HG02970 (cell line): ENCODE results near the gene ARL3.
"Not testable (repeated sequence)": the region's sequence is repeated elsewhere in the genome, so short reads cannot be mapped to it uniquely, and the experiment has no call there.

ENCODE experiments used
- ATAC-seq: cut with Tn5 transposase; IDR thresholded peaks from one replicate; pipeline ENCODE4 v1.9.1; 2021; ENCODE audit warnings: mild to moderate bottlenecking, moderate library complexity, moderate number of reproducible peaks; ENCODE audit not compliant: unreplicated experiment, low FRiP score

Gene ARL3

DNA sequence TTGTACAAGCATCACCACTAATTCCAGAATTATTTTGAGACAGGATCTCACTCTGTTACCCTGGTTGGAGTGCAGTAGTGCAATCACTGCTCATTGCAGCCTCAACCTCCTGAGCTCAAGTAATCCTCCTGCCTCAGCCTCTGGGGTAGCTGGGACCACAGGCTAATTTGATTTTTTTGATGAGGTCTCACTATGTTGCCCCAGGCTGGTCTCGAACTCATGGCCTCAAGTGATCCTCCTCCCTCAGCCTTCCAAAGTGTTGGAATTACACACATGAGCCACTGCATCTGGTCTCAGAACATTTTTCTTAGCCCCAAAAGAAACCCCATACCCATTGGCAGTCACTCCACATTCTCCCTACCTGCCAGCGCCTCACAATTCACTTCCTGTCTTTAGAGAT is 26.0 kb upstream of the ARL3 start:
- ATAC-seq, result no peak

GRCh38 chr10:102738692-102739121 is 24.5 kb upstream of the ARL3 start:
- no peak for ATAC-seq

- ATAC-seq, result no peak
Measured at GRCh38 chr10:102735065-102735562, 20.9 kb upstream of the ARL3 start.

DNA sequence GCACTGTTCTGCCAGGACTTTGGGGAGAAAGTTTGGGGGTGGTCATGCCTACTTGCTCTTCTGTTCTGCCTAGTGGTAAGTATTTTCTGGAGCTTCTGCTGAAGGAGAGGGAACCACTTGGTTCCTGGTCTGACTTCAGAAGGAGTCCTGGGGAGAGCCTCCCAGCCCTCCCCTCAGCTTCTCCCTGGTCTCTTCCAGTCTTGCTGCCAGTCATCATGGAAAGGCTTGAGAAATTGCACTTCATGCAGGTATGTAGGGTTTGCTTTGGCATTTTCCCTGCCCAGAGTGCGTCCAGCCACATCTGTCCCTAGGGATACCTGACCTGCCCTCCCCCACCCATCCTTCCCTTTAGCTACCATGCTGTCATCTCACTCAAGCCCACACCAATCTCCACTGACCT is 18.5 kb upstream of the ARL3 start:
- no peak for ATAC-seq

DNA sequence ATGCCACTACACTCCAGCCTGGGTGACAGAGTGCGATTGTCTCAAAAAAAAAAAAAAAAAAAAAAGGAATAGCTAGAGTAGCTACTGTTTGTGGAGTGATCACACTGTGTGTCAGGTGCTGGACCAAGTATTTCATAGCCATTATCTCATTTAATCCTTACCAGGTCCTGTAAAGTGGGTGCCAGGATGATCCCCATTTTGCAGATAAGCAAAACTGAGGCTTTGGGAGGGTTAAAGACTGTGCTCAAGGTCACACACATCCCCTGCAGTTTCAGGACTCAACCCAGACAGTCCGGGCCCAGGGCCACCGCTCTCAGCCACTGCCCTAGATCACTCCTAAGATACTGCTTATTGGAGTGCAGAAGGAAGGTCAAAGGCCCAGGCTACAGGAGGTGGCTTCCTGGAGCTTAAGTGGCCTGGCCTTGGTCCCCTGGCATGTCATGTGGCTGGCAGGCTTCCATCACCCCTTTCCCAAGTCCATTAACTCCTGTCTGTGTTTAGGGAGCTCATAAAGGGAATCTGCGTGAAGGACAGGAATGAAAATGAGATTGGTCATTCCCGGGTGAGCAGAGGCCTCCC is 17.1 kb upstream of the ARL3 start:
- ATAC-seq, result no peak

DNA sequence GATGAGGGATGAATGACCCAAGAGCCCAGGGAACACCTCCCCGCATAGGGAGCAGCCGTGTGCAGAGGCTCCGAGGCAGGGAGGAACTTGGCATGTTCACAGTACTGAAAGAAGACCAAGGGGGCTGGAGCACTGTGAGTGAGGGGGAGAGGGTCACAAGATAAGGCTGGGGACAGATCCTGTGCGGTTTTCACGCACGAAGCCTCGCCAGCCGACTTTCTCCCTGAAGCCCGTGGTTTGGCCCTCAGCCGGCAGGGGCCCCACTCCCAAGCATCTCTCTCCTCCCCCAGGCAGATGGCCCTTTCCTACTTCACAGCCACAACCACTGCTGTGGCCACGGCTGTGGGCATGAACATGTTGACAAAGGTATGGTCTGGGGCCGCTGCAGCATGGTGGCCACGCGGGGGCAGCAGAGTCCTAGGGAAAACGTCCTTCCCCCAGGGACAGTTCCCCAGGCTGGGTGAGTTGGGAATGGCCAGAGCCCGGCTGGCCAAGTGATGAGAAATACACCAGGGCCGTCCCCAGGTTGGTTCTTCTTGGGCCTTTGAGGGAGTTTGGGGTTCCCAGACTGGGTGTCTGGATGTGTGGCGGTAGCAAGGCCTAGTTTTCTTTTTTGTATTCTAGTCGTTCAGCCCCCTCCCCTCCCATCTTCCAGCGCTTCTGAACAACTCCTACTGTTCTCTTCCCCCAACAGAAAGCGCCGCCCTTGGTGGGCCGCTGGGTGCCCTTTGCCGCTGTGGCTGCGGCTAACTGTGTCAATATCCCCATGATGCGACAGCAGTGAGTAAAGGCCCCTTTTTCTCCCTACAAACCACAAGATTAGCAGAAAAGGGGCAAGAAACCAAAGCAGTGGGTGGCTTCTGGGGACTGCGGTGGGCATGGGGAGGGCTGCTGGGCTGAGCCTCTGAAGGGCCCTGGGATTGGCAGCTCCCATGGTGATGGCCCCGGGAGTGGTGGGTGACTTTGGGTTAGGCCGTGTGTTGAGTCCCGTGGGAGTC is 15.1 kb upstream of the ARL3 start:
- ATAC-seq, result no peak

GRCh38 chr10:102727037-102727818 is 13.0 kb upstream of the ARL3 start:
- no peak for ATAC-seq

DNA sequence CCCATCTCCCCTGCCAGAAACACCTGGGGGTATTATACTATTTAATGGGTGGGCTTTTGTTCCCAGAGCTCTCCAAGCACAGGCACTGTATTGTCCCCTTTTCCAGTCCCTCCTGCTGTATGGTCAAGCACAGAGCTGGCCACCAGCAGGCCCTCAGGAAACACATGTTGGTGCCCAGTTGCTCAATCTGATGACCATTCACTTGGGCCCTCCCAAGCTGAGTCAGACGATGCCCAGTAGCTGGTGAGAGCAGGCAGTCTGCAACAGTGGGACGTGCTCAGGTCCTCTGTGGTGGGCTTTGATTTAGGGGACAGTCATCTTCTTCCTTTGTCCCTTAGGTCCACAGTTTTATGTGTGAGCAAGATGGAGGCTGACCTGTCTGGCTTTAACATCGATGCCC is 12.1 kb upstream of the ARL3 start:
- no peak for ATAC-seq

DNA sequence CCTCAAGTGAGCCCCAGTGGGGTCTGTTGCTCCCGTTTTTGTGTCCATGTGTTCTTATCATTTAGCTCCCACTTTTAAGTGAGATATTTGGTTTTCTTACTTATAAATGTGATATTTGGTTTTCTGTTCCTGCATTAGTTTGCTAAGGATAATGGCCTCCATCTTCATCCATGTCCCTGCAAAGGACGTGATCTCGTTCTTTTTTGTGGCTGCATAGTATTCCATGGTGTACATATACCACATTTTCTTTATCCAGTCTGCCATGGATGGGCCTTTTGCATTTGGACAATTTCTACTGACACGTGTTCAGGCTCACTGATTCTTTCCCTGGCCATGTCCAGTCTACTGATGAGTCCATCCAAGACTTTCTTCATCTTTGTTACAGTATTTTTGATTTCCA is 9.8 kb upstream of the ARL3 start:
- no peak for ATAC-seq

DNA sequence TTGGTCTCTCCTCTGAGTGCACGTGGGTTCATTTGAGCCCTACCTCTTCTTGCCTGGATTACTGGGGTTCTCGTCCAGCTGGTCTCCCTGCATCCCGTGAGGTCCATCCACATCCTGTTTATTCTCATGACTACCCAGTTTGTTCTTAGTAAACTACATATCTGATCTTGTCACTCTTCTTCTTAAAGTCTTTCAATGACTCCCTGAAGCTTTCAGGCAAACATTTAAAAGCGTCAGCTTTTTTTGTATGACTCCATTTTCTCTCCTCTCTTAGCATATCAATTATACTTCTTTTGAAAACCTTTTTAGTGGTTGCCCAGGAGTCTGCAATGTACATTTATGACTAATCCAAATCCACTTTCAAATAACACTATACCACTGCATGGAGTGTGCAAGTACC is 7.8 kb upstream of the ARL3 start:
- ATAC-seq, result no peak

- no peak for ATAC-seq
Measured at GRCh38 chr10:102720775-102721301, 6.6 kb upstream of the ARL3 start.

DNA sequence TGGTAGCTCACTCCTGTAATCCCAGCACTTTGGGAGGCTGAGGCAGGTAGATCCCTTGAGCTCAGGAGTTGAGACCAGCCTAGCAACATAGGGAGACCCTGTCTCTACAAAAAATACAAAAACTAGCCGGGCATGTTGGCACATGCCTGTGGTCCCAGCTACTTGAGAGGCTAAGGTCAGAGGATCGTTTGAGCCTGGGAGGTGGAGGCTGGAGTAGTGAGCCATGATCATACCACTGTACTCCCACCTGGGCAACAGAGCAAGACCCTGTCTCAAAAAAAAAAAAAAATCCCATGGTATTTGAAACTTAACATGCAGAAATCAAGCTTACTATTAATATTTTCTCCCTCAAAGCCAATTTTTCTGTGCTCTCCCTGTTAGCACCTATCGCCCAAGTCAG is 6.1 kb upstream of the ARL3 start:
- ATAC-seq, result no peak

DNA sequence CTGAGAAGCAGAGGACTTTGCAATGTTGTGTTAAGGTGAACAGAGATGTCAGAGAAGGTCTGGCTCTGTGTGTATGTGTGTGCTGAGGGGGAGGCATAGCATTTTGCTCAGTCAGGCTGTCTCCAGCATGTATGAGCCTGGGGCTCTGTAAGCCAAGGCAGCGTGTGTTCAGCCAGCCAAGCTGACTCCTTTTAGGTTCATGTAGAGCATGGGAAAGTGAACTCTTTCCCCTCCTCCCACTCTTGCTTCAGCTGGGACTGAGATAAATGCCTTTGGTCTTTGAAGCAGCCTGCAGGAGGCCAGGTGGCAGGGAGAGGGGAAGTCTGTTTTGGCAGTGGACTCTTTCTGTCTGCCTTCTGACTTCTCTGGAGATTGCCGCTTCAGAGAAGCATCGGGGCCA is 4.0 kb upstream of the ARL3 start:
- ATAC-seq, result no peak

DNA sequence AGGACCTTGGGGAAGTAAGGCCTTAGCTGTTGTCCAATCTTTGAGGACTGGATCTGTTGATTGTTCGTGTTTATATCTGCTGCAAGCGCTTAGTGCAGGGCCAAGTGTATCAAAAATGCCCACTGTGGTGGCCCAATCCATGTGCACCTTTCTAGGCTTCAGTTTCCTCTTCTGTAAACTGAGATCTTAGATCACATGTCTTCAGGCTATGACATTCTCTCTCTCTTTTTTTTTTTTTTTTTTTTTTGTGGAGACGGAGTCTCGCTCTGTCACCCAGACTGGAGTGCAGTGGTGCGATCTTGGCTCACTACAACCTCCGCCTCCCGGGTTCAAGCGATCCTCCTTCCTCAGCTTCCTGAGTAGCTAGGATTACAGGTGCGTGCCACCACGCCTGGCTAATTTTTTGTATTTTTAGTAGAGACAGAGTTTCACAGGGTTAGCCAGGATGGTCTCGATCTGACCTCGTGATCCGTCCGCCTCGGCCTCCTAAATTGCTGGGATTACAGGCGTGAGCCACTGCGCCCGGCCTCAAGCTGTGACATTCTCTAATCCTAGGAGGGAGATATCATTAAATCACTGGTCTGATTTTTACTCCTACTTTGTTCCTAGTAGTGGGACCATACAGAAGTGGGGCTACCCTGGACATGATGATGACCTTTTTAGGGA is 2.8 kb upstream of the ARL3 start:
- not testable (repeated sequence) for ATAC-seq

DNA sequence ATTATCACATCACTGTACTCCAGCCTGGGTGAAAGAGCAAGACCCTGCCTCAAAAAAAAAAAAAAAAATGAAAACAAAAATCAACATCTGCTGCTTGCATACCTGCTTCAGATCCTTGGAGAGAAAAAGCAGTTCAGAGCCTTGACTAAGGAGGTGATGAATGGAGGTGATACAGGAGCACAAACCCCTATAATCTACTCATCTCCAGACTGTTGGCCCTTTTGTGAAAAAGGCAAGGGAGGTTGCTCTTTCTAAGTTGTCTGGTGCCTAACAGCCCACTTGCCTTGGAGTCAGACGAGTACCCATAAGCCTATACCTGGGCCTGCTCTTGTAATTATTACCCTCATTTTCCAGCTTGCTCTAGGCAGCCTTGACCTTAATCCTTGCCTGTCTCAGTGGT is 1.7 kb upstream of the ARL3 start:
- no peak for ATAC-seq

DNA sequence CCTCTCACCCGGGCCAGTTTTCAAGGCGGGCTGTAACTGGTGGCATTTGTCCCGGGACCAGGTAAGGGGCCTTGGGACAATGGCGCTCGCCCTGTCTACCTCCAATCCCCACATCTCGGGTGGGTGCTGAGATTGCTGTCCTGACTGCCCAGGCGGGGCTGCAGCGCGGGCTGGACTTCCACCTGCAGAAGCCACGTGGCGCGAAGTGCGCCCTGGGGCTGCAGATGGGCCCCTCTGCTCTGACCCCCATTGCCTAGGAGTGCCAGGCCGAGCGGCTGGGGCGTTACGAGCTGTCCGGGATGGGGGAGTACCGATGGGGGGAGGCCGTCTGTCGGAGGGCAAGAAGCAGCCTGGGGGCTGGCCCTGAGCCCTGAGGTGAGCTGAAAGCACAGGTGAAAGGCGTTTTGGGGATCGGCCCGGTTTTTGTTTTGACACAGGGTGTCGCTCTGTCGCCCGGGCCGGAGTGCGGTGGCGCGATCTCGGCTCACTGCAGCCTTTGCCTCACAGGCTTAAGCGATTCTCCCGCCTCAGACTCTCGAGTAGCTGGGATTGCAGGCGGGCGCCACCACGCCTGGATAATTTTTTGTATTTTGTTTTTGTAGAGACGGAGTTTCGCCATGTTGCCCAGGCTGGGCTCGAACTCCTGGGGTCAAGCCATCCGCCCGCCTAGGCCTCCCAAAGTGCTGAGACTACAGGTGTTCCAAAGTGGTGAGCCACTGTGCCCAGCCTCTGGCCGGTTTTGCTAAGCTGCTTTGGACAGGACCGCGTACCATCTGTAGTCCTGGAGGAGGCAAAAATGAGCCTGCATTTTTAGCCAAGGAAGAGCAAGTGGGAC is 641 bp upstream of the ARL3 start, which contains the start of gene SFXN2:
TSS of gene SFXN2 (plus strand) at position 16 of the 835 bp plus-strand sequence. CDS start 12,001 bp downstream, outside the sequence.
- ATAC-seq, result no peak

DNA sequence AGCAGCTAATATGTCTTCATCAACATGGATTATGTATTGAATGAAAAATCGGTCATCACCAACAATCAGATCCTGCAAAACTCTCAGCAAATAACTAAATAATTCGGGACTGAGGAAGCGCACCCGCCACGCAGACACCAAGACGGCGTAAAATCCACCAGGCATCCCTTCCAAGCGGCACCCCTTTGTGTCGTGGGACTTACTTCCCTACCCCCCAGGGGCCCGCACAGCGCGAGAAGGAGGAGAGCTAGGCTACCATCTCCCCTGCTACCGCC is 721 bp downstream of the ARL3 start:
- ATAC-seq, result no peak

DNA sequence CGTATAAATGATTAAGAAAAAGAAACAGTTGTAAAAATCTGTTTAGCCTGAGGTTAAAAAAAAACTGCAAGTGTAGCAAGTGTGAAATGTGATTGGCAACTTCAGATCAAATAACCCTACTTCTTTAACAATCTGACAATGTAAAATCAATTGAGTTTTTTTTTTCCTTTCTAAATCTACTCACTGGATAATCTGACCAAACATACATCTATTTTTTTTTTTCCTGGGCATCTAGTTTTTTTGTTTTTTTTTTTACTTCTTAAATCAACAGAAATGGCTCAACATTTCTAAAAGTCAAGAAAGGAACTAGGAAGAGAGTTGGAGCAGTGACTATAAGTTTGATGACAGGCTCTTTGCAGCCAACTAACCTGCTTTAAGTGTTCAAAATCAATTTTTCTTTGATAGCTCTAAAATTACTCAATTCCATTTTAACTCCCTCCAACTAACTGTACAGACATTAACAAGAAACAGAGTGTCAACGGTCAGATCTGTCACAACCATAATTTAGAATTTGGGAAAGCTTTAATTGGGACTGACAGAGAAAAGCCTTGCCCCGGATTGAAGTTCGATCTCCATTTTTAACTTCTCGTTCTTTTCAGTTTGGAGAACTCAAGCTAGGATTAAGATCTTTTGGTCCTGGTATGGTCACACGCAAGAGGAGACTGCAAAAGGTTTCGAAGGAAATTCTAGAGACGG is 1.2 kb downstream of the ARL3 start:
- no peak for ATAC-seq

- ATAC-seq, result no peak
Measured at GRCh38 chr10:102712089-102712488, 2.1 kb downstream of the ARL3 start.
